OCI-LY1 (cell line): Measurements from ENCODE around the gene DGKB.

Experiments used
- EZH2 ChIP-seq: fragments of 200-600 bp; sonication (generic), shearing (Covaris generic); IDR thresholded peaks from 2 replicates; pipeline ENCODE4 v1.8.0; 2017; ENCODE audit warnings: borderline replicate concordance, mixed run types, mild to moderate bottlenecking, antibody characterized with exemption, low read length, moderate library complexity, mixed read lengths
- TF ChIP-seq, protein P1 (sequence below): fragments of 200-600 bp; sonication (generic), shearing (Covaris generic); IDR thresholded peaks from 2 replicates; pipeline ENCODE4 v1.5.1; 2017; ENCODE audit warnings: mild to moderate bottlenecking, antibody characterized with exemption, low read length, moderate library complexity, mixed read lengths

- TF ChIP-seq, protein P1, sequence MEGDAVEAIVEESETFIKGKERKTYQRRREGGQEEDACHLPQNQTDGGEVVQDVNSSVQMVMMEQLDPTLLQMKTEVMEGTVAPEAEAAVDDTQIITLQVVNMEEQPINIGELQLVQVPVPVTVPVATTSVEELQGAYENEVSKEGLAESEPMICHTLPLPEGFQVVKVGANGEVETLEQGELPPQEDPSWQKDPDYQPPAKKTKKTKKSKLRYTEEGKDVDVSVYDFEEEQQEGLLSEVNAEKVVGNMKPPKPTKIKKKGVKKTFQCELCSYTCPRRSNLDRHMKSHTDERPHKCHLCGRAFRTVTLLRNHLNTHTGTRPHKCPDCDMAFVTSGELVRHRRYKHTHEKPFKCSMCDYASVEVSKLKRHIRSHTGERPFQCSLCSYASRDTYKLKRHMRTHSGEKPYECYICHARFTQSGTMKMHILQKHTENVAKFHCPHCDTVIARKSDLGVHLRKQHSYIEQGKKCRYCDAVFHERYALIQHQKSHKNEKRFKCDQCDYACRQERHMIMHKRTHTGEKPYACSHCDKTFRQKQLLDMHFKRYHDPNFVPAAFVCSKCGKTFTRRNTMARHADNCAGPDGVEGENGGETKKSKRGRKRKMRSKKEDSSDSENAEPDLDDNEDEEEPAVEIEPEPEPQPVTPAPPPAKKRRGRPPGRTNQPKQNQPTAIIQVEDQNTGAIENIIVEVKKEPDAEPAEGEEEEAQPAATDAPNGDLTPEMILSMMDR: no peak
- no peak for TF ChIP-seq EZH2
These were observed 68.1 kb downstream of the DGKB start for GRCh38 chr7:14834456-14834855.
